ENCODE data around the gene SCFD2. TPM values are rescaled to one million over a fixed set of nuclear protein-coding genes. Genes with fewer than 3 reads are reported as not detected.

The SCFD2 gene
- 15.9 and 20.8 TPM in 2 replicates for total RNA-seq

DNA sequence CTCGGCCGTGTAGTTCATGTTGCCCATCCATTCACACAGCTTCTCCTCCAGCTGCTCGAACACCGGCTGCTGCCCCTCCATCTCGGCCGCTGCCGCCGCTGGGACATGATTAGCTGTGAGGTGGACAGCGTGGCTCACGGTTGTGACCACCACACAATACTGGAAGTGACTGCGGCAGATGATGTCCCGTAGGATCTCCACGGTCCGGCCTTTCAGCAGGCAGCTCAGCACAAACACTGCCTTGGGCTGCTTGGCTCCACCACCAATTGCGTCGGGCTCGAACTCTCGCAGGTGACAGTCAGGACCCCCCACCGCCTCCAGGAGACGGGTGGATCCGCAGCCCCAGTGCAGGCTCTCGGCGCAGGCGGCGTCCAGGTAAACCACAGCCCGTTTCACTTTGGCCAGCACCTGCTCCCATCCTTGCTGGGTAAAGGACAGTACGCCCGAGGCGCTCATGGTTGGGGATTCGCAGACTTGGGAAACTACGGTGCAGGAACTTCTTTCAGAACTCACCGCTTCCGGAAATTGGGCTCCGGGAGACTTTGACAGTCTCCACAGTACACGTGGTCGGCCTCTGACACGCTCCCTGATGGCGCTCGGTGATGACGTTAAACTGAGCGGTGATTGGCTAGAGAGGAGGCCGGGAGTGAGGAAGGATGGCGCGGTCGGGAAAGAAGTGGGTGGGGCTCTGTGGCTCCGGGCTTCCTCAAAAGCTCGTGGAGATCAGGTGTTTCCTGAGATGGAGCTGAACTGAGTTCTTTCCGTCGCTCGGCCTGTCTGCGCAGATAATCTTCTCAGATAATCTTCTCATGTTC, at the start of gene SCFD2:
Gene SCFD2, minus strand, starts transcription at position 576 of the 815 bp plus-strand sequence.

DNA sequence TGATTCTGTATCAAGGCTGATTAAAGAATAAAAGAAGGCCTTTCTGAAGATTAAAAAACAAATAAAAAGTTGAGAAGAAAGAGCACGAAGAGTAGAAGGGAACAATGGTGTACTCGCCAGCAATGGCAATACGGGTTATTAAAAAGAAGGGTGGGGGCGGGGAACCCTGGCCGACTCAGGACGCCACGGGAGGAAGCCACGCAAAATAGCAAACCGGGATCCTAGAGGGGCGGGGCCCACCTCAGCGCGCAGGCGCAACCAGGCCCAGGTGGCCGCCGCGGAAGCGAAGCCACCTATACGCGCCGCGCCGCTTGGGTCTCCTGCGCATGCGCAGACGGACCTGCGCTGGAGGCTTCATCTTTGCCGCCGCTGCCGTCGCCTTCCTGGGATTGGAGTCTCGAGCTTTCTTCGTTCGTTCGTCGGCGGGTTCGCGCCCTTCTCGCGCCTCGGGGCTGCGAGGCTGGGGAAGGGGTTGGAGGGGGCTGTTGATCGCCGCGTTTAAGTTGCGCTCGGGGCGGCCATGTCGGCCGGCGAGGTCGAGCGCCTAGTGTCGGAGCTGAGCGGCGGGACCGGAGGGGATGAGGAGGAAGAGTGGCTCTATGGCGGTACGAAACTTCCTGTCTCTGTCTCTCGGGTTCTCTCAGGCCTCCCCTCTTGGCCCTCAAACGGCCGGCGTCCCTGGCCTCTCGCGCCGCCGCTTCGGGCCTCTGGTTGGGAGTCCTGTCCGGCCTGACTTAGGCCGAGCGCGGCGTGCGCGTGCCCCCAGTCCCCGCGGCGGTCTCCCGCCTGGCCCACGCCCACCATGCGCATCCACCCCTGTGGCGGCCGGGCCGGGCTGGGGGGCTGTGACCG, 11.7 kb upstream of the SCFD2 start, which contains the start of gene FIP1L1:
Gene FIP1L1, plus strand, starts transcription at position 323 of the 852 bp plus-strand sequence. Its CDS starts 198 bp downstream, at position 521.

DNA sequence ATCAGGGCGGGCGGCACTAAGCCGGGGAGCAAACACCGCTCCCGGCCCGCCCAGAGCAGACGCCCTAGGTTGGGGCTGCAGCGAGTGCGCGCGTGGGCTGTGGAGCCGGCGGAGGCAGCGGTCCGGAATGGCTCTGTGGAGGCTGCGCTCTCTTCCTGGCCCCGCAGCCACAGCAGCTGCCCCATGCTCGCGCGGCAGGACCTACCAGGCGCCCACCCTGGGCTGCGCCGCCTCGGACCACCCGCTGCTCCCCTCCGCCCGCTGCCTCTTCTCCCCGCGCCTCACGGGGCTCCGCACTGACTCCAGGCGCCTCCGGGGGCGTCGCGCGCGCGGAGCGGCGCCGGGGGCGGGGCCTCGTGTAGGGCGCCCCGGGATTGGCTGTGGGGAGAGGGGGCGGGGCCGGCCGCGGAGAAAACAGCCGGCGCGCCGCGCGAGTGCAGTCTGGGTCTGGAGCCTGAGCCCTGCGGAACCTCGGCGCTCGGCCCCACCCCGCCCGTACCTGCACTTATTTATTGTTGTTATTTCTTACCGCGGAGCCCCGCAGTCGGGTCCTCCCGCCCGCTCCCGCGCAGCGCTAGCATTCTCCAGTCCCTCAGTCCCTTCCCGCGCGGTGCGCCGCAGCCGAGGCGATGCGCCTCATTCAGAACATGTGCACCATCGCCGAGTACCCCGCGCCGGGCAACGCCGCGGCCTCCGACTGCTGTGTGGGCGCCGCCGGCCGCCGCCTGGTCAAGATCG, 503.8 kb downstream of the SCFD2 start, which contains the start of gene RASL11B:
Gene RASL11B, plus strand, starts transcription at position 439 of the 738 bp plus-strand sequence. Its CDS starts 191 bp downstream, at position 630.

Other genes with a start within 250 kb of the SCFD2 start
- 40.6 and 59.6 TPM in 2 replicates for gene FIP1L1, start 11.6 kb upstream of the SCFD2 start, total RNA-seq
- gene LNX1, start 225.4 kb upstream of the SCFD2 start, total RNA-seq, result 3.2 and 3.9 TPM in 2 replicates